ENCODE results near the gene TSKS. TPM values are rescaled to one million over a fixed set of nuclear protein-coding genes. Genes with fewer than 3 reads are reported as not detected.

The TSKS gene
- total and polyA plus RNA-seq, 4 donors = 0.23 to 0.83 (median 0.61) TPM

DNA sequence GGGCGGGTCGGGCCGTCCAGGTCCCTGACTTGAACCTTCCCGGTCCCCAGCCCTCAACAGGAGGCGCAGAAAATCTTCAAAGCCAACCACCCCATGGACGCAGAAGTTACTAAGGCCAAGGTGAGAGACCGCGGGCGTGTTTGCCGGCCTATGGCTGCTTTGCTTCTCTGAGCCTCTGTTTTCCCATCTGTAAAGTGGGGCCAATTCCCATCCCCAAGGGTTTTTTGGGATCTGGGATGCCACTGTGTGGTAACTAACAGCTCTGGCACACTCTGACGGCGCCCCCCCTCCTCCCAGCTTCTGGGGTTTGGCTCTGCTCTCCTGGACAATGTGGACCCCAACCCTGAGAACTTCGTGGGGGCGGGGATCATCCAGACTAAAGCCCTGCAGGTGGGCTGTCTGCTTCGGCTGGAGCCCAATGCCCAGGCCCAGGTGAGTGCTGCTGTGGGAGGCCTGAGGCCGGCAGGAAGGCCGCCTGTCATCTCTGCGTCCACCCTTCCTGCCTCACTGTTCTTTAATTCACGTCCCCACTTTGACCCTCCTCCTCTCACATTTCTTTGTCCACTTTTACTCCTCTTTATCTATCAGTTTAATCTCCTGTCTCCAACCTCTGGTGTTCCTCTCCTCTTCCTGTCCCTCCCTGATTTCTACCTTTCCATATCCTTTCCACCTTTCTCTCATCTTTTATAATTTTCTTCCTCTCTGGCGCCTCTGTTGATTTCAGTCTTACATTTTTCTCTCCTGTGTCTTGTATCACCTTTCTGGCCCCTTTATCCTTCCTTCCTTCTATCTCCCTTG, 42.9 kb upstream of the TSKS start:
- Histone ChIP-seq H3K27ac (ENCODE audit: low read depth in 1 of 2, low read length in 1 of 2) (no peak overlapping the region), H3K9me3 (ENCODE audit: control insufficient read depth in 4 of 4, insufficient read depth in 3 of 4, low read length in 3 of 4) (no peaks in the 10 kb centered on the region), H3K4me3 (no peak overlapping the region), H3K9ac (ENCODE audit: insufficient read depth in 1 of 2, low read length in 2 of 2) (no peak overlapping the region), H3K4me1 (ENCODE audit: control insufficient read depth in 5 of 5, insufficient read depth in 5 of 5, low read length in 5 of 5) (peaks cover 0 to 19% (median 6%) of the 10 kb centered on the region in 5 donors), H3K36me3 (ENCODE audit: control insufficient read depth in 4 of 4, insufficient read depth in 4 of 4, low read length in 4 of 4) (peaks cover 4 to 35% (median 17%) of the 10 kb centered on the region in 4 donors), H3K27me3 (ENCODE audit: control insufficient read depth in 3 of 3, insufficient read depth in 3 of 3, low read length in 2 of 3) (no peaks in the 10 kb centered on the region)
- ATAC-seq (ENCODE audit: insufficient read depth, low FRiP score) (no peak), DNase-seq (no peak)
- TF ChIP-seq, protein P1, sequence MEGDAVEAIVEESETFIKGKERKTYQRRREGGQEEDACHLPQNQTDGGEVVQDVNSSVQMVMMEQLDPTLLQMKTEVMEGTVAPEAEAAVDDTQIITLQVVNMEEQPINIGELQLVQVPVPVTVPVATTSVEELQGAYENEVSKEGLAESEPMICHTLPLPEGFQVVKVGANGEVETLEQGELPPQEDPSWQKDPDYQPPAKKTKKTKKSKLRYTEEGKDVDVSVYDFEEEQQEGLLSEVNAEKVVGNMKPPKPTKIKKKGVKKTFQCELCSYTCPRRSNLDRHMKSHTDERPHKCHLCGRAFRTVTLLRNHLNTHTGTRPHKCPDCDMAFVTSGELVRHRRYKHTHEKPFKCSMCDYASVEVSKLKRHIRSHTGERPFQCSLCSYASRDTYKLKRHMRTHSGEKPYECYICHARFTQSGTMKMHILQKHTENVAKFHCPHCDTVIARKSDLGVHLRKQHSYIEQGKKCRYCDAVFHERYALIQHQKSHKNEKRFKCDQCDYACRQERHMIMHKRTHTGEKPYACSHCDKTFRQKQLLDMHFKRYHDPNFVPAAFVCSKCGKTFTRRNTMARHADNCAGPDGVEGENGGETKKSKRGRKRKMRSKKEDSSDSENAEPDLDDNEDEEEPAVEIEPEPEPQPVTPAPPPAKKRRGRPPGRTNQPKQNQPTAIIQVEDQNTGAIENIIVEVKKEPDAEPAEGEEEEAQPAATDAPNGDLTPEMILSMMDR (IDR thresholded peaks at IDR 0.05; ENCODE audit: control extremely low read depth, extremely low read depth) = no peak
- 91 to 95% methylated on average over 18 to 20 of the region's 20 CpGs for whole genome bisulfite sequencing, 2 donors

- DNase-seq = no peak
- 96% methylated on average over 6 of the region's 6 CpGs for WGBS, 2 donors
- H3K4me1 ChIP-seq (ENCODE audit: control insufficient read depth in 5 of 5, insufficient read depth in 5 of 5, low read length in 5 of 5) = peaks cover 0 to 9% (median 2%) of the 10 kb centered on the region in 5 donors
- H3K27ac ChIP-seq (ENCODE audit: low read depth in 1 of 2, low read length in 1 of 2) = no peak overlapping the region
- H3K4me3 ChIP-seq = no peak overlapping the region
- H3K9ac ChIP-seq (ENCODE audit: insufficient read depth in 1 of 2, low read length in 2 of 2) = no peak overlapping the region
- H3K27me3 ChIP-seq (ENCODE audit: control insufficient read depth in 3 of 3, insufficient read depth in 3 of 3, low read length in 2 of 3) = no peaks in the 10 kb centered on the region
- H3K9me3 ChIP-seq (ENCODE audit: control insufficient read depth in 4 of 4, insufficient read depth in 3 of 4, low read length in 3 of 4) = no peaks in the 10 kb centered on the region
- TF ChIP-seq, protein P1 (IDR thresholded peaks at IDR 0.05; ENCODE audit: control extremely low read depth, extremely low read depth) = no peak
- peaks cover 7 to 59% (median 26%) of the 10 kb centered on the region in 4 donors for H3K36me3 ChIP-seq (ENCODE audit: control insufficient read depth in 4 of 4, insufficient read depth in 4 of 4, low read length in 4 of 4)
- ATAC-seq (ENCODE audit: insufficient read depth, low FRiP score) = no peak
Observed at GRCh38 chr19:49803529-49803856, 40.4 kb upstream of the TSKS start.

GRCh38 chr19:49802836-49803528, 39.9 kb upstream of the TSKS start:
- no peak overlapping the region for H3K4me3 ChIP-seq
- ATAC-seq (ENCODE audit: insufficient read depth, low FRiP score) = no peak
- H3K9me3 ChIP-seq (ENCODE audit: control insufficient read depth in 4 of 4, insufficient read depth in 3 of 4, low read length in 3 of 4) = no peaks in the 10 kb centered on the region
- WGBS, 2 donors = 92 to 93% methylated on average over 24 of the region's 24 CpGs
- no peak overlapping the region for H3K27ac ChIP-seq (ENCODE audit: low read depth in 1 of 2, low read length in 1 of 2)
- peaks cover 7 to 65% (median 27%) of the 10 kb centered on the region in 4 donors for H3K36me3 ChIP-seq (ENCODE audit: control insufficient read depth in 4 of 4, insufficient read depth in 4 of 4, low read length in 4 of 4)
- H3K9ac ChIP-seq (ENCODE audit: insufficient read depth in 1 of 2, low read length in 2 of 2) = no peak overlapping the region
- TF ChIP-seq, protein P1 (IDR thresholded peaks at IDR 0.05; ENCODE audit: control extremely low read depth, extremely low read depth) = no peak
- no peak for DNase-seq
- peaks cover 0 to 9% (median 0%) of the 10 kb centered on the region in 5 donors for H3K4me1 ChIP-seq (ENCODE audit: control insufficient read depth in 5 of 5, insufficient read depth in 5 of 5, low read length in 5 of 5)
- H3K27me3 ChIP-seq (ENCODE audit: control insufficient read depth in 3 of 3, insufficient read depth in 3 of 3, low read length in 2 of 3) = no peaks in the 10 kb centered on the region

Data from lung (tissue), 12 donors.